GM12891 (cell line): ENCODE measurements around the gene AIG1.

Experiments
- POLR2A ChIP-seq: IDR thresholded peaks from 2 replicates; pipeline ENCODE4 v1.6.1; 2011; ENCODE audit warnings: low read depth, low read length, control low read depth
- POLR2AphosphoS5 ChIP-seq: IDR thresholded peaks from 2 replicates; pipeline ENCODE4 v1.6.1; 2011; ENCODE audit warnings: low read depth, low read length, control low read depth

- no peak for TF ChIP-seq POLR2A
- no peak for TF ChIP-seq POLR2AphosphoS5
These were observed 161.6 kb downstream of the AIG1 start for GRCh38 chr6:143222310-143222709.
